Activated CD8-positive, alpha-beta memory T cell treated with anti-CD3 and anti-CD28 coated beads for 48 hours (primary cell): ENCODE measurements around the gene ATP8B3.

ENCODE experiments used
- DNase-seq, 3 experiments: peaks; one replicate each; pipeline ENCODE4 v3.0.0-alpha.2; 2020; ENCODE audit warnings: low read depth in 2 of 3, low spot score in 2 of 3

The ATP8B3 gene

DNA sequence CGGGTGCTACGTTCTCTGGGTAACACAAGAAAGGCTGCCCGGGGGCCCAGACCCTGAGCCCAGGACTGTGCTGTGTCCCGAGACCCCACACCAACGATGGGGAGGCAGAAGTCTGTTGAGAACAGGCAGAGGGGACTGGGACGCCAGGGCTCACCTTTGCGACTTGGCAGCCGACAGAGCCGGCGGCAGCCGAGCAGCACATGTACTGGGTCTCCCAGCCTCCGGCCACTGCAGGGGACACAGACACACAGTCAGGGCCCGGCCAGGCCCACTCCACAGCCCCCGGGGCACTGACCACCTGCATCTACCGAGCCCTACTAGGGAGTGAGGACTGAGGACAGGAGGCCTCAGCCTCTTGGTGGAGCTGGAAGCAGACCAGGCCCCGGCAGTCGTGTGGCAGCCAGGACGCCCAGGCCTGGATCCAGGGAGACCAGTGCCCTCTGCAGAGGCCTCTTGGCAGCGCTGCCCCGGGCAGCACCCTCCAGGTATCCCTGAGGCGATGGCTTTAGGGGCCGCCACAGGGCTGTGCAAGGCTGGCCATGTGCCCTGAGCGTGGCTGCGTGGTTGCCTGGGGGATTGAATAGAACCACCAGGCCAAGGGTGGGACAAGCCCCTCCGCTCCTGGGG lies 5.6 kb upstream of the ATP8B3 start:
- DNase-seq, result no peak

DNA sequence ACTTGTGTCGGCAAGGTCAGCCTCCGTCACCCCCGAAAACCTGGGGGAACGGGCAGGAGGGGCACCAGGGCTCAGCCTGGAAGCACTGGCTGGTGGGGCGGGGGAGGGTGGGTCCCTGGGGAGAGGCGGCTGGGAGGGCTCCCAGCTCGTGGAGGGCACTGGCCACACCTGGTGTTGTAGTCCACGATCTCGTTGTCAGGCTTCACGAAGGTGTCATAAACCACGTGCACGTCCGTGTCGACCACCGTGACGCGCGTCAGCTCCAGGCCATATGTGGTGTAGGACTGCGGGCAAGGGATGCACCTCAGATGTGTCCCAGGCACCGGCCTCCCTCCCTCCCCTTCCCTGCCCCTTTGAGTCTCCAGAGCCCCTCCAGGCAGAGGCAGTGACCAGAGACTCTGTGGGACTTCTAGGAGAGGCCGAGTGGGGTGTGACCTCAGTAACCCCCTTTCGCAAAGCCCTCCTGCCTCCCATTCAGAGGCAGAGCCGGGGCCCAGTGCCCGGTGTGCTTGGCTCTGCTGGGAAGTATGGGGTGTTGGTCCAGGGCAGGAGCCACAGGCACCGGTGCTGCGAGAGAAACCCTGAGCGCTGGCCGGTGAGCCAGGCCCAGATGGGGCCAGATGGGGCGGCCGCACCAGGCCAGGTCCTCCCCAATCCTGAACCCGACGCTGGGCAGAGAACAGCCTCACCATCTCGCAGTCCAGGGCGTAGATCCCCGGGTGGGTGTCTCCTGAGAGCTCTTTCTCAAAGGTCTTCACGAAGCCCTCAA lies 4.6 kb upstream of the ATP8B3 start:
- no peak for DNase-seq

- DNase-seq, result no peak
Observed at GRCh38 chr19:1815605-1816529, 3.8 kb upstream of the ATP8B3 start.

GRCh38 chr19:1814833-1815604 lies 2.9 kb upstream of the ATP8B3 start:
- no peak for DNase-seq

- DNase-seq, result no peak
Observed at GRCh38 chr19:1814391-1814790, 2.3 kb upstream of the ATP8B3 start.

DNA sequence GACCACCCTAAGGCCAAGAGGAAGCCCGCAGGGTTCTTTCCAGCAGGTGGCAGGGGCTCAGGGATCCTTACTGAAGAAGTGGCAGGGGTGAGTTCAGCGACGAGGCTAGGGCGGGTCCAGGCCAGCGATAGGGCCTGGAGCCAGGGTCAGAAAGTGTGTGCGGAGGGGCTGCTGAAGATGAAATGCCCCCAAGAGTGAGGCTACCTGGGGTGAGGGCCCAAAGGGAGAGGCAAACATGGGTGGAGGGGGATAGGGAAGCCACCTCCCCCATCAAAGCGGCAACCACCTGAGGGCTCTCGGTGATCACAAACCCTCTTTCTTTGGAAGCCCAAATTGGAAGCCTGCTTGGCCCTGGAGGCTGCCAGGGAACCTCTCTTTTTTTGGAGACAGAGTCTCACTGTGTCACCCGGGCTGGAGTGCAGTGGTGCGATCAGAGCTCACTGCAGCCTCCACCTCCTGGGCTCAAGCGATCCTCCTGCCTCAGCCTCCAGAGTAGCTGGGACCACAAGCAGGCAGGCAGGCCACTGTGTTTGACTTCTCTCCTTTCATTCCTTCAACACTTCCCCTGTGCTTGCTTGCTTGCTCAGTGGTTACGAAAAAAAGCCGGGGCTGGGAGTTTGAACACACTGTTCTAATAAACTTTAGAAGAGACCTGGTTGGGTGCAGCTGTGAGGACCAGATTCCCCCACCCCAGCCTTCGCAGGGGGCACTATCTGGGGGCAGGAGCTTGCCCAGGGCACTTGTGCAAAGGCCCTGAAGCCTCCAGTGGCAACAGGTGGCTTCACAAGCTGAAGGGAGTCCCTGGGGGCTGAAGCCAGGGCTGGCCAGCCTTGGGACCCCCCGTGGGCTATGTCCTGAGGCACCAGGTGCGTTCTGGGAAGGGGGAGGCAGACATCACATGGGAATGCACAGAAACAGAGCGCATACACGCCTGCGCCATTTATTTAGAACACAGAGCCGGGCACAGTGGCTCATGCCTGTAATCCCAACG lies 1.4 kb upstream of the ATP8B3 start:
- no peak for DNase-seq

- peak; percentile 63 to 72 (median 69) for DNase-seq
Observed at GRCh38 chr19:1812426-1813191, 533 bp upstream of the ATP8B3 start.

- DNase-seq, result peak in 1 of 3 experiments; percentile 15
Observed at GRCh38 chr19:1811472-1811894, 593 bp downstream of the ATP8B3 start.

DNA sequence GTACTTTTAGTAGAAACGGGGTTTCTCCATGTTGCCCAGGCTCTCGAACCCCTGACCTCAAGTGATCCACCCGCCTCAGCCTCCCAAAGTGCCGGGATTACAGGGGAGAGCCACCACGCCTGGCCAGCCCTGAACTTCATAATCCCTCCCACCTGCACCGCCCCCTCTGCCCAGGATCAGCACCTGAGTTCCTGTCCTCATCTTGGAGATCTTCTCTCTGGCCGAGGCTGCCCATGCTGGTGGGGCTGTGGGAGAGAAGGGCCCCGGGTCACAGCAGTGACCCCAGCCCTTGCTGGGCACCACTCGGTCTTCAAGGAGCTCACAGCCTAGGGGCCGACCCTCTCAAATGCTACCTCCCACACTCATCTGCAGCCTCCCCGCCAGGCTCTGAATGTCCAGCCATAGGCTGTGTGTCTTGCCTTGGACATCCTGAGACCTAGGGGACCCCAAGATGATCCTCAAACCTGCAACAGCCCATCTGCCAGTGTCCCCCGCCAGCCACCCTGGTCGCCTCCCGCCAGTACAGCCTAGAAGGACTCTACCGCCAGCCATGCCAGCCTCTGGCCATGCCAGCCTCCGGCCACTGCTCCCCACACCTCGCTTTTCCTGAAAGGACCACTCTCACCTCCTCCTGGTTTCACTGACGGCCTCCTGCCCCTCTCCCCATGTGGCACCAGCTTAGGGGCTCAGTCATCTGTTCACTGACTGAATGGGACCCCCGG lies 1.5 kb downstream of the ATP8B3 start:
- DNase-seq, result no peak

DNA sequence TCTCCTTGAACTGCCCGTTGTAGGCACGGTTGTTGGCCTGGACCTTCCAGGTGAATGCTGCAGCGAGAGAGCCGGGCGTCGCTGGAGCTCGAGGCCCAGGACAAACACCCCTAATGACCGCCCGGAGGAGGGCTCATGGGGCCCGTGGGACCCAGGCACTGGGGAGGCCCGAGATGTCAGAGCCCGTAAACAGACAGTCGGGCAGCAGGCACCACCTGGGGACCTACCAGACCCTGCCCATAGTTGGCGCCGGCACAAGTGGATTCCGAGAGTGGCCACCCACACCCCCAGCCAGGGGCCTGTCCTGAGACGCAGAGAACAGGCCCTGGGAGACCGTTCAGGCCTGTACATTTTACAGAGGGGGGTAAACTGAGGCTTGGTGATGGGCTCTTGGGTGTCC lies 2.4 kb downstream of the ATP8B3 start:
- DNase-seq, result no peak

DNA sequence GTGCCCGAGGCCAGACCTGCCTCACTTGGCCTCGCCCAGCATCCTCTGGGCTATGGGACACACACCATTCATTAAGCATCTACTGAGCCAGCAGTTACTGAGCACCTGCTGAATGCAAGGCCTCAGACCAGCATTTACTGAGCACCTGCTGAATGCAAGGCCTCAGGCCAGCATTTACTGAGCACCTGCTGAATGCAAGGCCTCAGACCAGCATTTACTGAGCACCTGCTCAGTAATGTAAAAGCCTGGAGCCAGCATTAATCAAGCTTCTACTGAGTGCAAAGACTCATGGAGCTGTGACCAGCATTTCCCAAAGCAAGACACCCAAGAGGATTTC lies 3.7 kb downstream of the ATP8B3 start:
- DNase-seq, result no peak

DNA sequence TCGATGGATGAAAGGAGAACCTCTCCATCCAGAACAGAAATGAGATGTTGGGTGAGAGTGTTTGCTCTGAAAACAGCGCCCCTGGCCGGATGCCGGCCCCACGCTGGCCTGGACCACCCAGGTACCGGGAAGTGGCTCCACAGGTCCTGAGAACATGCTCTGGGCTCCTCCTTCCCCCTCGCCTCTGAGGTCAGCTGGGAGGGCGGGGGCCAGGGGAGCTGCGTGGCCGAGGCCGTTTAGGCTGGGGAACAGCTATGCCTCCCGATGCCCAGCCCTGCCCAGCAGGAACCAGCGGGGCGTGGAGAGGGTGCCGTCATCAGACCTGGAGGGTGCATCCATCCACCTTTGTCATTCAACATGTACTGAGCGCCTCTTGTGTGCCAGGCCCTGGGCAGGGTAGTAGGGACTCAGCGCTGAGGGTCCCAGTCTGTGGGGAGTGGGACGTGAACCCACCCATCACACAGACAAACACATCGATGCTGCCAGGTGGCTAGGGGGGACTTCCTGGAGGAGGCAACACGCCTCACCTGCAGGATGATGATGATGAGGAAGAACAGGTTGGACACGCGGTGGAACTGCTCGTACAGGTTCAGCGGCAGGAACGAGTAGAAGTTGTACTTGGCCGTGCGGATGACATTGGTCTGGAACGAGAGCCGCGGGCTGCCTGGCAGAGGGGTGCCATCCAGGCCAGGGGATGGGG lies 4.2 kb downstream of the ATP8B3 start:
- DNase-seq, result no peak

- no peak for DNase-seq
Observed at GRCh38 chr19:1807030-1807694, 4.9 kb downstream of the ATP8B3 start.

GRCh38 chr19:1806184-1807029 lies 5.7 kb downstream of the ATP8B3 start:
- no peak for DNase-seq

DNA sequence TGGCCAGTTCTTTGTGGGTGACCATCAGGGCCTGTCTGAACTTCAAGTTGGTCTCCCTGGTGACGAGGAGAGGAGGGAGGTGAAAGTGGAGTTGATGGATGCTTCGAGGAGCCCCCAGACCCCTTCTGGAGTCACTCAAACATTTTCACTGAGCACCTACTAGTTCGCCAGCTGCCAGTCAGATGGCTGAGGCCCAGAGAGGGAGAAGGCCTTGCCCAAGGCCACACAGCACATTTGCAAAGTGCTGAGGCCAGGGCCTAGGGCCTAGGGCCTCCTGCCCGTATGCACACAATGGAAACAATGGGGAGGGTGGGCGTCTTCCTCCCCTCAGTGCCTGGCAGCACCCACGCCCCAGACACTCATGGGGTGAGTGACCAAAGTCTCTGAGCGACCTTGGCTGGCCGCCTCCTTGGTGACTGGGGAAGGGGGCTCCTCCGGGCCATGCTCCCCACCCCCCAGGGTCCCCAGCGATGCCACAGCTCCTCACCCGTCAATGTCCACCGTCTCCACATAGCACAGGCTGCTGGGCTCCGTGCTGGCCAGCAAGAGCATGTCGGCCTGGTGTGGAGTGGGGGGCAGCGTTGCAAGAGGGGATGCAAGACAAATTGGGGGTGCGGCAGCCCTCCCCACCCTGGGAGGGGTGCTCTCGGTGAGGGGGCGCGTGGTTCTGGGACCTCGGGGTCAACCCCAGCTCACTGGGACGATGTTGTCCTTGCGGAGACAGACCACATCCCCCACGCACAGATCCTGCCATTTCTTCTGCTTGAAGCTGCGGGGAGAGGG lies 6.5 kb downstream of the ATP8B3 start:
- DNase-seq, result no peak

DNA sequence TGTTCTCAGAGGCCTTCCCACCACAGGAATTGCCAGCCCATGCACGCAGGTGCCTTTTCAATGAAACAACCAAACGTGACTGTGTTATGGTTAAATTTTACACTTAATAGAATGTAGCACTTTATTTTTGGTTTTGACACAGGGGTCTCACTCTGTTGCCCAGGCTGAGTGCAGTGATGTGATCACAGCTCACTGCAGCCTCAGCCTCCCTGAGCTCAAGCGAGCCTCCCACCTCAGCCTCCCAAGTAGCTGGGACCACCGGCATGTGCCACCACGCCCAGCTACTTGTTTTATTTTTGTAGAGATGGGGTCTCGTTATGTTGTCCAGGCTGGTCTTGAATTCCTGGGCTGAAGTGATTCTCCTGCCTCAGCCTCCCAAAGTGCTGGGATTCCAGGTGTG lies 7.2 kb downstream of the ATP8B3 start:
- no peak for DNase-seq
